ENCODE results near the gene GRM2. TPM values are rescaled to one million over a fixed set of nuclear protein-coding genes. Genes with fewer than 3 reads are reported as not detected.

Gene GRM2
- total RNA-seq, 2 donors from 2014 or later, result 0.26 to 0.99 TPM

- TF ChIP-seq POLR2A (IDR thresholded peaks at IDR 0.05), result no peak
- no peak for TF ChIP-seq CTCF (IDR thresholded peaks at IDR 0.05)
- H3K27me3 ChIP-seq, result no peaks in the 10 kb centered on the region
- intact Hi-C loops (cut with DNase I), result no loop called here
- no peaks in the 10 kb centered on the region for H3K9me3 ChIP-seq
- H3K36me3 ChIP-seq (replicated peaks in 1 of 2; ENCODE audit: insufficient read depth in 1 of 2, low read depth in 2 of 2), result no peaks in the 10 kb centered on the region
- no peak overlapping the region for H3K4me3 ChIP-seq
- ATAC-seq (no peak), DNase-seq (no peak)
- no peaks in the 10 kb centered on the region for H3K4me1 ChIP-seq
- 94 to 100% methylated on average over 1 to 3 of the region's 10 CpGs for WGBS, 2 donors
- H3K27ac ChIP-seq, result no peak overlapping the region
Observed at GRCh38 chr3:51717446-51717845, 10.6 kb downstream of the GRM2 start.

- intact Hi-C loops (cut with DNase I), result no loop called here
- Histone ChIP-seq H3K27ac (no peak overlapping the region), H3K36me3 (replicated peaks in 1 of 2; ENCODE audit: insufficient read depth in 1 of 2, low read depth in 2 of 2) (no peaks in the 10 kb centered on the region), H3K4me1 (no peaks in the 10 kb centered on the region), H3K9me3 (no peaks in the 10 kb centered on the region), H3K27me3 (no peaks in the 10 kb centered on the region), H3K4me3 (no peak overlapping the region)
- DNase-seq (no peak), ATAC-seq (no peak)
- 73 to 80% methylated on average over 7 of the region's 7 CpGs for WGBS, 2 donors
- TF ChIP-seq CTCF (IDR thresholded peaks at IDR 0.05), result no peak
- no peak for TF ChIP-seq POLR2A (IDR thresholded peaks at IDR 0.05)
Observed at GRCh38 chr3:51717947-51718346, 11.1 kb downstream of the GRM2 start.

- Histone ChIP-seq H3K36me3 (replicated peaks in 1 of 2; ENCODE audit: insufficient read depth in 1 of 2, low read depth in 2 of 2) (no peaks in the 10 kb centered on the region), H3K27ac (no peak overlapping the region), H3K4me1 (no peaks in the 10 kb centered on the region), H3K27me3 (no peaks in the 10 kb centered on the region), H3K9me3 (no peaks in the 10 kb centered on the region), H3K4me3 (no peak overlapping the region)
- ATAC-seq, result peak; percentile 67
- peak; percentile 55 to 75 (median 66) for DNase-seq
- WGBS, 2 donors, result 31 to 36% methylated on average over 16 of the region's 16 CpGs
- intact Hi-C loops (cut with DNase I), result no loop called here
- TF ChIP-seq CTCF (IDR thresholded peaks at IDR 0.05), result peak; percentile 22 to 83 (median 59)
- no peak for TF ChIP-seq POLR2A (IDR thresholded peaks at IDR 0.05)
Observed at GRCh38 chr3:51718547-51719409, 11.9 kb downstream of the GRM2 start.

GRCh38 chr3:51719410-51720025, 12.7 kb downstream of the GRM2 start:
- H3K27ac ChIP-seq, result no peak overlapping the region
- 70 to 71% methylated on average over 5 of the region's 5 CpGs for WGBS, 2 donors

More at GRCh38 chr3:51719410-51720025, 12.7 kb downstream of the GRM2 start:
- H3K27me3 ChIP-seq, result no peaks in the 10 kb centered on the region
- H3K4me3 ChIP-seq, result no peak overlapping the region
- TF ChIP-seq CTCF (IDR thresholded peaks at IDR 0.05), result no peak
- TF ChIP-seq POLR2A (IDR thresholded peaks at IDR 0.05), result no peak
- H3K9me3 ChIP-seq, result no peaks in the 10 kb centered on the region
- H3K36me3 ChIP-seq (replicated peaks in 1 of 2; ENCODE audit: insufficient read depth in 1 of 2, low read depth in 2 of 2), result no peaks in the 10 kb centered on the region
- intact Hi-C loops (cut with DNase I), result no loop called here
- DNase-seq (no peak), ATAC-seq (no peak)
- H3K4me1 ChIP-seq, result no peaks in the 10 kb centered on the region

All from body of pancreas (tissue), 4 donors.